ENCODE measurements around the gene FAM83B. TPM values are rescaled to one million over a fixed set of nuclear protein-coding genes. Genes with fewer than 3 reads are reported as not detected.

FAM83B gene
- total and polyA plus RNA-seq, 10 of the 15 experiments (the other 5 are each of a cell fraction or from before 2014, with no cell fraction given), result 0.05 TPM; not detected in 9

- RAD21 ChIA-PET (ENCODE audit: unreplicated experiment), result no interaction called here
- CTCF ChIA-PET, result no interaction called here
- SMC1A ChIA-PET (ENCODE audit: uncharacterized antibody, unreplicated experiment), result interaction anchor here (0.6 kb wide), 1 partner anchor 20 kb away, joined by 3 read pairs; no protein-coding TSS in a partner anchor
- no peak for TF ChIP-seq HCFC1 (IDR thresholded peaks at IDR 0.05; ENCODE audit: low read length)
- no peak for TF ChIP-seq KDM1A (IDR thresholded peaks at IDR 0.05; ENCODE audit: borderline replicate concordance)
- TF ChIP-seq ZBTB4 (CRISPR knock-in tag; IDR thresholded peaks at IDR 0.05), result no peak
- no peak for TF ChIP-seq RBBP5 (conservative IDR thresholded peaks at IDR 0.05)
- TF ChIP-seq CHD2 (IDR thresholded peaks at IDR 0.05; ENCODE audit: borderline replicate concordance, low read depth, low read length), result no peak
- no peak for TF ChIP-seq POLR2AphosphoS2 (IDR thresholded peaks at IDR 0.05; ENCODE audit: low read depth, low read length)
- no peak overlapping the region for H3K9ac ChIP-seq (ENCODE audit: control insufficient read depth, insufficient read depth, low read length)
- FAIRE-seq (no peak), DNase-seq (ENCODE audit: low read depth, low spot score) (no peak), ATAC-seq (no peak)
- no peaks in the 10 kb centered on the region for H3K9me3 ChIP-seq (replicated peaks; ENCODE audit: control insufficient read depth, insufficient read depth, low read length)
- intact Hi-C loops (cut with micrococcal nuclease; ENCODE audit: unreplicated experiment) (no loop called here), in situ Hi-C loops (cut with MboI) (no loop called here)
- H3K4me1 ChIP-seq (ENCODE audit: control insufficient read depth, insufficient read depth, low read length), result no peaks in the 10 kb centered on the region
- no peak overlapping the region for H2AFZ ChIP-seq (ENCODE audit: control insufficient read depth, low read depth, low read length)
- POLR2A ChIA-PET, result no interaction called here
- no peaks in the 10 kb centered on the region for H3K27me3 ChIP-seq (replicated peaks in 1 of 2; ENCODE audit: control insufficient read depth in 2 of 2, insufficient read depth in 2 of 2, low read length in 1 of 2)
- no peaks in the 10 kb centered on the region for H4K20me1 ChIP-seq (ENCODE audit: control insufficient read depth, insufficient read depth)
- no TSS peak for BruUV-seq (replicated peaks)
- no peak overlapping the region for H3K4me3 ChIP-seq
- no peak overlapping the region for H3K27ac ChIP-seq (ENCODE audit: control insufficient read depth, insufficient read depth)
- no peak overlapping the region for H3K4me2 ChIP-seq (ENCODE audit: control insufficient read depth, insufficient read depth)
- no peaks in the 10 kb centered on the region for H3K79me2 ChIP-seq (ENCODE audit: control insufficient read depth, insufficient read depth, low read length)
- H3K36me3 ChIP-seq (ENCODE audit: control insufficient read depth in 2 of 2, insufficient read depth in 2 of 2, low read length in 1 of 2), result no peaks in the 10 kb centered on the region
Measured at GRCh38 chr6:54903884-54904283, 57.3 kb downstream of the FAM83B start.

Measured in GM12878 (cell line).